Measurements from ENCODE around the gene B4GALT1.
A peak's percentile ranks its signal among the peaks of the same experiment; 100 is the strongest.

The B4GALT1 gene

GRCh38 chr9:33167084-33167971 is at the start of gene B4GALT1:
Gene B4GALT1 (minus strand): TSS chr9:33167336. CDS start chr9:33167169, 167 bp downstream.
- peak; percentile 98 to 99 for DNase-seq

DNA sequence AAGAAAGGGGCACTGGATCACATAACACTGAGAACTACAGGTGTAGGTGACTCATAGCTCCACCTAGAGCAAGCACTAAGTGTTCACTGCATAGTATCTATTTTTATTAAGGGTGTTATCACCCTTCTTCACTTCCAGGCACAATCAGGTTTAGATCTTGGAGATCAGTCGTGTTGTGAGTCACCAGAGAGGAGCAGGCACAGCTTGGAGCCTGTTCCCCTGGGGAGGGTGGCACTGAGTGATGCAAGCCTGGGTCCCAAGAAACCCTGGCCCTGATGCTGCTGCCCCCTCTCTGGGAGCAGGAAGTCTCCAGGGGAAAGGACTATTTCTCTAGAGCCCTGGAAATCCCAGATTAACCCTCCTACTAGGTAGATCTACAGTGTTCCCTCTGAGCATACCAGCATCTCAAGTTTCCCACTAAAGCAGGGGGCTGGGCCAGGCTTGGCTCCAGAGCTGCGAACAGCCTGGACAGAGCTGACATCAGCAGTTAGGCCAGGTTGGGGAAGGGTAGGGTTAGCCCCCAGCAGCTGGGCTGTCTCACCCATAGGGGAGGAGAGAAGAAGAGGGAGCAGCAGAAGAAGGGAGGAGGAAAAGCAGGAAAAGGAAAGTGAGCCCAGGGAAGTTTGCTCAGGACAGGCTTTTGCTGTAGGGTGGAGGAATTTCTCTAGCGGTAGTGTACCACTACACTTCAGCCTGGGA is 44.7 kb upstream of the B4GALT1 start:
- no peak for DNase-seq

- DNase-seq, result no peak
Observed at GRCh38 chr9:33210006-33210715, 43.0 kb upstream of the B4GALT1 start.

DNA sequence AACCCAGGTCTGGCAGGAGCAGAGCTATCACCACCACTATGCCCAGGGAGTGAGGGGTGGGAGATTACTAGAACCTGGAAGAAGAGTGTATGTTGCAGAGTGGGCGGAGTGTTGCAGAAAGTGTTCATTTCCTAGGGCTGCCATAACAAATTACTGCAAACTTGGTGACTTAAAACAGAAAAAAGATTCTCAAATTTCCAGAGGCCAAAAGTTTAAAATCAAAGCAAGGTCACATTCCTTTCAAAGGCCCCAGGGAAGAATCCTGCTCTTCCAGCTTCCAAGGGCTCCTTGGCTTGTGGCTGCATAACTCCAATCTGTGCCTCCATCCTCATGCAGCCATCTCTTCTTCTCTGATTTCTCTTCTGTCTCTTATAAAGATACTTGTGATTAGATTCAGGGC is 42.3 kb upstream of the B4GALT1 start:
- DNase-seq, result no peak

- DNase-seq, result peak; percentile 23 to 32
Observed at GRCh38 chr9:33202552-33203201, 35.5 kb upstream of the B4GALT1 start.

- no peak for DNase-seq
Observed at GRCh38 chr9:33202018-33202417, 34.9 kb upstream of the B4GALT1 start.

- no peak for DNase-seq
Observed at GRCh38 chr9:33198165-33198564, 31.0 kb upstream of the B4GALT1 start.

GRCh38 chr9:33197279-33198152 is 30.4 kb upstream of the B4GALT1 start:
- DNase-seq, result no peak

GRCh38 chr9:33196736-33197135 is 29.6 kb upstream of the B4GALT1 start:
- DNase-seq, result no peak

GRCh38 chr9:33193818-33194217 is 26.7 kb upstream of the B4GALT1 start:
- DNase-seq, result no peak

DNA sequence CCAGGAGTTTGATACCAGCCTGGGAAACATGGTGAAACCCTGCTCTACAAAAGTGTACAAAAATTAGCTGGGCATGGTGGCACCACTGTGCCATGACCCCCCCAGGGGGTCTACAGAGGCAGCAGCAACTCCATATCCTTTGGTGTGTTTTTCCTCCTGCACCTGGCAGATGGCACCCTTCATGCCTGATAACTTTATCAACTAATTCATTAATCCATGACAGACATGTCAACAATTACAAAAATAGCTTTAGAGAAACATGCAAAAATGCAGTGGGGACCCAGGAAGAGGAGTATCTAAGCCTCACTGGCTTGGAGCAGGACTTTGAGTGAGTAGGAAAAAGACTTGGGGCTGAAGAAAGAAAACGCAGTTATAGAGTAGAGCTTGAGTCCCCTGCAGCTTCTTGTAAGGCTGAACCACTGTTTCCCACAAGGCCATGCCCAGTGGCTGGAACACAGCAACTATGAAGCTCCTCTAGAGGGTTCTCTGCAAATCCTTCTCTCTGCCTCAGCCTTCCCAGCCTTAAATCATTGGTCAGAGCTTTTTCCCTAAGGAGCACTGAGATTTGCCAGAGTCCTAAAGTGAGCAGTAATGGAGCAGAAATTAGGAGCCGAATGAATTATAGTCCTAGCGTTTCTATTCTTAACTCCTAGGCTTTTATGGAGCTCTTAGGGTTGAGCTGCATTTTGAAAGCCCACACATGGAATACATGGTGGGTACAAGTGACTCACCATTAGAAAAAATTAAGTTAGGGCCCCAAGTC is 25.5 kb upstream of the B4GALT1 start:
- DNase-seq, result no peak

GRCh38 chr9:33190021-33190705 is 23.0 kb upstream of the B4GALT1 start:
- DNase-seq, result no peak

DNA sequence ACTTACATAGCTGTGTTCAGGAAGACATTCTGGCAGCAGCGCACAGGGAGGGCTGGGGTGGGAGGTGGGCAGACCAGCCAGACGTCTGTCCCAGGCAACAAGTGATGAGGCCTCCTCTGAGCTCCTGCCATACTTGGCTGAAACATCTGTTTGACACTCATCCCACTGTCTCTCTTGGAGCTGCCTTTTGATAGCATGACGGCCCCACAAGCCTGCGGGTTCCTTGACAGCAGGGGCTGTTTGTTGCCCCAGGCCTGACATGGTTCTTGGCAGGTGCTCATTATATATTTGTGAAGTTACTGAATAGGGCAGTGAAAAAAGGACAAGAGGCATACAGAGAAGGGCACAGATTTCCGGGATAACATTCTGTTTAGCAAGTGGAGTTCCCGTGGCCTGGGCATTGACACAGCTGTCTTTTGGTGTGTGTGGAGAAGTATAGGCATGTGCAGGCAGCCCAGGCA is 22.2 kb upstream of the B4GALT1 start:
- DNase-seq, result no peak

DNA sequence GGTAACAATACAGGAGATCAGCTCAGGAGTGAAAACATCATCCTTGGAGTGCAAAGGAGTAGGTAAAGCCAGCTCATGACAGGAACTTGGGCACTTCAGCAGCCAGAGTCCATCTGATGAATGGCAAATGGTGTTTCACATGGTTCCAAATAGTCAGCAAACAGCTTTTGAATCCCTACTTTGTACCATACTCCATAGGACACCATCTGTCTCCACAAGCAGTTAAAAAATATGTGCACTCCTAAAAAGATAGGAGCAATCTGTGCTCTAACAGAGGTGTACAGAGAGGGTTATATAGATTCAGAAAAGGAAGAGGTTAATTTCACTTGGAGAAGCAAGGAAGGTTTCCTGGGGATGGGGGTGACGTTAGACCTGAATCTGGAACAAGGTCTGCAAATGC is 21.6 kb upstream of the B4GALT1 start:
- no peak for DNase-seq

GRCh38 chr9:33187519-33188218 is 20.5 kb upstream of the B4GALT1 start:
- DNase-seq, result no peak

DNA sequence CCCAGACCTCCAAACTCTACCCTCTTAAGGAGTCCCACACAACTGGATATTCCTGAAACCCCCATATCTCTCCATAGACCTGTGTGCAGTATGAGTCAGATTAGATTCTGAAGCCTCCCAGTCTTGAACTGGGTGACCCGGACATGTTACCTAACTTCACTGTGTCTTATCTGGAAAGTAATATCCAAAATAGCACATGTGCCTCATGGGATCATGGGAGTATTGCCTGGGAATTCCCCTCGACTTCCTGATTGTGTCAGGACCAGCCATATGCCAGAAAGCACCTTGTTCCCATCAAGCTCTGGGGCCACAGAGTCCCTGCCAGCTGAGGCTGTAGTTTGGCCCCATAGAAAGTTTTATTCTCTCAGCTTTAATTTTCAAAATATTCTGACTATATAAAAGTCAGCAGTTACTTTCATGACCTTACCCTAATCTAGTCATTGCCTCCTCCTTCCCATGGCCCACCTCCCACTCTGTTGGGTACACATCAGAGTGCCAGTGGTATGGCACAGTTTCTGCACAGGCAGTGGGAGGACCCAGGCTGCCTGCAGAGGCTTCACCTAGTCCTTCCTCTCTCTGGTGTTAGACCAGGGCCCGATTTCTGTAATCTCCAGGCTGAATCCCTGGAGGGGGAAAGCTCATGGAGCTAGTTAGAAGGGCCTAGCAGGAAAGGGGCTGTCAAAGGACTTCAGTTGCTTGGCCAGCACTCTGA is 19.5 kb upstream of the B4GALT1 start:
- no peak for DNase-seq

DNA sequence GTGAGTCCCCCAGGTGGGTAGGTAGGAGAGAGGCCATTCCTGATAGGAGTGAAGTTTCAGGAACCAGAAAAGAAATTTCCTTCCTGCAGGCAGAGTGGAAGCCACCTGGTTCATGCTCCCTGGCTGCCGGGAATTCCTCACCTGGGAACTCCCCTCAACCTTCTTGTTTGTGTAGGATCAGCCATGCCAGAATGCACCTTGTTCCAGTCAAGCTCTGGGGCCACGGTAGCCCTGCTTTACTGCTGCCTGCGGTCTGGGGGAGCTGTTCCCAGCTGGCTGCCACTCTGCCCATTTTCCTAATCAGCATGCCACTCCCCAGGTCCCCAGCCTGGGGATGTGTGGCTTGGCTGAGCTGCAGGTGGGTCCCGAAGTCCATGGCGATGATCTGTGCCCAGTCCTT is 18.7 kb upstream of the B4GALT1 start:
- no peak for DNase-seq

DNA sequence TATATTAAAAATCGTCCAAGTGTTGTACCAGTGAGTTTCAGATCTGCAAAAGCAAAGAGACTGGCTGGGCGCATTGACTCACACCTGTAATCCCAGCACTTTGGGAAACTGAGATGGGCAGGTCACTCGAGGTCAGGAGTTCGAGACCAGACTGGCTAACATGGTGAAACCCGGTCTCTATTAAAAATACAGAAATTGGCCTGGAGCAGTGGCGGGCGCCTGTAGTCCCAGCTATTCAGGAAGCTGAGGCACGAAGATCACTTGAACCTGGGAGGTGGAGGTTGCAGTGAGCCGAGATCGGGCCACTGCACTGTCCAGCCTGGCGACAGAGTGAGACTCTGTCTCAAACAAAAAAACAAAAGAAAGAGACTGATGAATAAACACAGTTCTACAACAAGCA is 18.3 kb upstream of the B4GALT1 start:
- DNase-seq, result no peak

DNA sequence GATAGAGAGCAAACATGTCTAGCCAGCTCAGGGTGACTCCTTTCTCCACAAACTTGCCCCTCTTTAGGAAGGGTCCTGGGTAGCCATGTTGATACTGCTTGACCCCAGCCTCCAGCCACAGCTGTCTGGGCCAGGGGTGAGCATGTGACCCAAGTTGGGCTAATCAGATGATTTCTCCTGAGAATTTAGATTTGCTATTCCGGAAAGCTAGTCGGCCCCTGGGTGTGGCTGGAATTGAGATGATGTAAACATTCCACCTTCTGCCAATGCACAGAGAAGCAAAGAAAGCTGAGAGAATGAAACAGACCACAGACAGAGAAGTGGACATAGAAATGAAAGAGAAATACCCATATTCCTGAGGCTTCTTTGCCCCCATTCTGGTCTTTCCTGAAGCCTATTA is 17.8 kb upstream of the B4GALT1 start:
- no peak for DNase-seq

Measured in activated T-cell treated with anti-CD3 and anti-CD28 coated beads, Interleukin-2, amount 50 U/mL, for 48 hours (primary cell).